IMR-90 (cell line): ENCODE measurements around the gene LPAR1. TPM values are rescaled to one million over a fixed set of nuclear protein-coding genes. Genes with fewer than 3 reads are reported as not detected.
A peak's percentile ranks its signal among the peaks of the same experiment; 100 is the strongest.

ENCODE experiments used
- ATAC-seq: fragments of 200-7000 bp; cut with Tn5 transposase; 2 replicates; pipeline ENCODE4 v1.9.1; 2020; ENCODE audit warnings: low read depth, mild to moderate bottlenecking, moderate library complexity
- BruUV-seq: library from RNA; stranded (reverse); fragments of 400-500 nt; replicated peaks from 2 replicates; lab custom pipeline; 2021; lab: Mats Ljungman, UMichigan
- CTCF ChIA-PET: fragments of 300-600 bp; formaldehyde crosslinking; extraction: SDS; loops from one replicate; lab custom pipeline; 2021; ENCODE audit warnings: antibody characterized with exemption; lab: Yijun Ruan, JAX
- POLR2A ChIA-PET: fragments of 300-600 bp; sonication (Branson Sonifier 250); formaldehyde crosslinking; loops from one replicate; lab custom pipeline; 2022; ENCODE audit warnings: antibody characterized with exemption; ENCODE audit not compliant: unreplicated experiment; lab: Charles Lee
- DNase-seq: peaks from one replicate; pipeline ENCODE4 v3.0.0; 2013
- H2AFZ ChIP-seq: replicated peaks from 2 replicates; pipeline ENCODE3; 2013; ENCODE audit warnings: low read length, mild to moderate bottlenecking; ENCODE audit not compliant: poor library complexity
- H2AK5ac ChIP-seq: 2 replicates; pipeline ENCODE4 v1.6.1; 2013; ENCODE audit warnings: low read depth, low read length, inconsistent platforms
- H2AK9ac ChIP-seq: replicated peaks from 2 replicates; pipeline ENCODE3; 2013; ENCODE audit warnings: mild to moderate bottlenecking, low read depth, low read length, moderate library complexity; ENCODE audit not compliant: poor library complexity
- H2BK120ac ChIP-seq: 2 replicates; pipeline ENCODE4 v1.6.1; 2013; ENCODE audit warnings: low read depth, low read length, inconsistent platforms
- H2BK15ac ChIP-seq: 3 replicates; pipeline ENCODE4 v1.6.1; 2013; ENCODE audit warnings: low read depth, low read length, inconsistent platforms
- H2BK20ac ChIP-seq: 2 replicates; pipeline ENCODE4 v1.6.1; 2013; ENCODE audit warnings: low read depth, mild to moderate bottlenecking, inconsistent platforms, low read length, moderate library complexity
- H2BK5ac ChIP-seq: 2 replicates; pipeline ENCODE4 v1.6.1; 2013; ENCODE audit warnings: mild to moderate bottlenecking, low read depth, low read length, inconsistent platforms; ENCODE audit not compliant: poor library complexity, severe bottlenecking
- H3K14ac ChIP-seq: replicated peaks from 2 replicates; pipeline ENCODE4 v1.6.1; 2013; ENCODE audit warnings: low read depth, low read length, inconsistent platforms
- H3K18ac ChIP-seq: 2 replicates; pipeline ENCODE4 v1.6.1; 2013; ENCODE audit warnings: low read depth, low read length, control low read depth
- H3K23ac ChIP-seq: 2 replicates; pipeline ENCODE4 v1.6.1; 2013; ENCODE audit warnings: low read depth, low read length, inconsistent platforms
- H3K27ac ChIP-seq: 2 replicates; pipeline ENCODE4 v1.5.1; 2013; ENCODE audit warnings: mild to moderate bottlenecking, control low read depth, low read length; ENCODE audit not compliant: insufficient read depth
- H3K27me3 ChIP-seq: 2 replicates; pipeline ENCODE4 v1.6.1; 2013; ENCODE audit warnings: low read length; ENCODE audit not compliant: control insufficient read depth, insufficient read depth
- H3K36me3 ChIP-seq: 2 replicates; pipeline ENCODE4 v1.6.1; 2013; ENCODE audit warnings: low read length, mixed read lengths; ENCODE audit not compliant: control insufficient read depth, insufficient read depth
- H3K4ac ChIP-seq: 2 replicates; pipeline ENCODE4 v1.6.1; 2013; ENCODE audit warnings: low read depth, low read length, inconsistent platforms
- H3K4me1 ChIP-seq: 2 replicates; pipeline ENCODE4 v1.6.1; 2013; ENCODE audit warnings: low read length, mixed read lengths; ENCODE audit not compliant: control insufficient read depth, insufficient read depth
- H3K4me2 ChIP-seq: 2 replicates; pipeline ENCODE4 v1.6.1; 2013; ENCODE audit warnings: low read depth, mild to moderate bottlenecking, control low read depth, low read length, moderate library complexity
- H3K4me3 ChIP-seq: 2 replicates; pipeline ENCODE4 v1.5.1; 2013; ENCODE audit warnings: low read depth, mild to moderate bottlenecking, control low read depth, low read length, moderate library complexity; ENCODE audit not compliant: insufficient read depth
- H3K56ac ChIP-seq: 2 replicates; pipeline ENCODE4 v1.6.1; 2013; ENCODE audit warnings: low read length, inconsistent platforms; ENCODE audit not compliant: insufficient read depth; ENCODE audit errors: extremely low read depth
- H3K79me1 ChIP-seq, 2 experiments: 2 replicates each; pipeline ENCODE4 v1.6.1; 2013; ENCODE audit warnings: low read length in 2 of 2, inconsistent platforms in 1 of 2, low read depth in 1 of 2
- H3K9ac ChIP-seq: 2 replicates; pipeline ENCODE4 v1.6.1; 2013; ENCODE audit warnings: low read depth, low read length, control low read depth
- H3K9me1 ChIP-seq: 2 replicates; pipeline ENCODE4 v1.6.1; 2013; ENCODE audit warnings: low read length, inconsistent platforms; ENCODE audit not compliant: insufficient read depth
- H3K9me3 ChIP-seq: 2 replicates; pipeline ENCODE4 v1.6.1; 2013; ENCODE audit warnings: low read length; ENCODE audit not compliant: control insufficient read depth, insufficient read depth
- H4K20me1 ChIP-seq: 2 replicates; pipeline ENCODE4 v1.6.1; 2013; ENCODE audit warnings: low read length, inconsistent platforms; ENCODE audit not compliant: insufficient read depth
- H4K5ac ChIP-seq: 2 replicates; pipeline ENCODE4 v1.6.1; 2013; ENCODE audit warnings: mild to moderate bottlenecking, low read depth, low read length, control low read depth
- H4K8ac ChIP-seq, 2 experiments: 2 replicates each; pipeline ENCODE4 v1.6.1; 2013; ENCODE audit warnings: low read depth in 2 of 2, low read length in 2 of 2, control low read depth in 1 of 2, inconsistent platforms in 1 of 2
- H4K91ac ChIP-seq: 2 replicates; pipeline ENCODE4 v1.6.1; 2013; ENCODE audit warnings: low read depth, low read length, inconsistent platforms; ENCODE audit not compliant: insufficient read depth
- BHLHE40 ChIP-seq: fragments of 150-350 bp; IDR thresholded peaks from 2 replicates; pipeline ENCODE4 v1.6.1; 2016; ENCODE audit warnings: mild to moderate bottlenecking, low read depth, low read length
- CEBPB ChIP-seq: IDR thresholded peaks from 2 replicates; pipeline ENCODE4 v1.6.1; 2012; ENCODE audit warnings: low read depth, low read length, improper control_type of control experiment
- CHD1 ChIP-seq: IDR thresholded peaks from 2 replicates; pipeline ENCODE4 v1.6.1; 2012; ENCODE audit warnings: low read depth, low read length, improper control_type of control experiment
- CTCF ChIP-seq: conservative IDR thresholded peaks from 2 replicates; pipeline ENCODE4 v1.5.1; 2012; ENCODE audit warnings: mild to moderate bottlenecking, low read depth, low read length, improper control_type of control experiment
- FOS ChIP-seq: fragments of 150-350 bp; IDR thresholded peaks from 2 replicates; pipeline ENCODE4 v1.6.1; 2016; ENCODE audit warnings: low read depth, low read length
- MAFK ChIP-seq: IDR thresholded peaks from 2 replicates; pipeline ENCODE4 v1.6.1; 2012; ENCODE audit warnings: low read depth, low read length, improper control_type of control experiment
- MAZ ChIP-seq: IDR thresholded peaks from 2 replicates; pipeline ENCODE4 v1.6.1; 2012; ENCODE audit warnings: low read depth, mild to moderate bottlenecking, low read length, improper control_type of control experiment, moderate library complexity, borderline replicate concordance
- MXI1 ChIP-seq: IDR thresholded peaks from 2 replicates; pipeline ENCODE4 v1.6.1; 2012; ENCODE audit warnings: low read depth, mild to moderate bottlenecking, low read length, moderate library complexity, borderline replicate concordance
- NFE2L2 ChIP-seq: fragments of 150-350 bp; IDR thresholded peaks from 2 replicates; pipeline ENCODE4 v1.6.1; 2016; ENCODE audit warnings: low read depth, mild to moderate bottlenecking, low read length
- POLR2A ChIP-seq: IDR thresholded peaks from 2 replicates; pipeline ENCODE4 v1.6.1; 2012; ENCODE audit warnings: mild to moderate bottlenecking, low read depth, low read length
- RAD21 ChIP-seq: IDR thresholded peaks from 2 replicates; pipeline ENCODE4 v1.6.1; 2012; ENCODE audit warnings: low read length, improper control_type of control experiment
- RCOR1 ChIP-seq: IDR thresholded peaks from 2 replicates; pipeline ENCODE4 v1.6.1; 2012; ENCODE audit warnings: mild to moderate bottlenecking, low read length, improper control_type of control experiment; ENCODE audit not compliant: insufficient replicate concordance
- RFX5 ChIP-seq: IDR thresholded peaks from 2 replicates; pipeline ENCODE4 v1.8.0; 2012; ENCODE audit warnings: low read depth, mild to moderate bottlenecking, low read length, moderate library complexity
- SMC3 ChIP-seq: fragments of 150-350 bp; IDR thresholded peaks from 2 replicates; pipeline ENCODE4 v1.6.1; 2016; ENCODE audit warnings: low read depth, mild to moderate bottlenecking, antibody characterized with exemption, low read length, moderate library complexity
- USF2 ChIP-seq: fragments of 150-350 bp; IDR thresholded peaks from 2 replicates; pipeline ENCODE4 v1.6.1; 2017; ENCODE audit warnings: mild to moderate bottlenecking, antibody characterized with exemption, low read length, low read depth
- WGBS, 2 experiments: methylation state at CpG; one replicate each; pipeline versions ENCODE4 v1.1.5 to v1.1.7; 2013; ENCODE audit warnings: missing lambda C conversion rate in 2 of 2; ENCODE audit not compliant: insufficient read length in 1 of 2; ENCODE audit errors: extremely low coverage in 2 of 2; 5-methylcytosine and 5-hydroxymethylcytosine counted together
- dilution Hi-C: fragments of 300-500 bp; cut with HindIII; formaldehyde crosslinking; loops from one replicate; pipeline ENCODE4 v1.14.3; 2018; ENCODE audit warnings: low sequenced_read_pairs; ENCODE audit not compliant: unreplicated experiment
- in situ Hi-C: fragments of 300-500 bp; cut with MboI; formaldehyde crosslinking; loops from 3 replicates; pipeline ENCODE4 v1.14.3; 2019; ENCODE audit warnings: low sequenced_read_pairs, inconsistent platforms, mixed read lengths
- intact Hi-C: fragments of 100-400 bp; cut with micrococcal nuclease; formaldehyde crosslinking; loops from 2 replicates; pipeline ENCODE4 v1.10.0; 2022
- polyA plus RNA-seq, 3 experiments: library from polyadenylated mRNA; depleted of rRNA; stranded (reverse); fragments of >200 nt; gene quantifications; 2 replicates each; pipeline ENCODE4 v1.2.3, GENCODE V29; 2012; ENCODE audit warnings: low replicate concordance in 1 of 3
- total RNA-seq: library from RNA; depleted of rRNA; stranded (reverse); fragments of >200 nt; gene quantifications from 2 replicates; pipeline ENCODE4 v1.2.3, GENCODE V29; 2012

The LPAR1 gene
- total and polyA plus RNA-seq, 2 of the 4 experiments (the other 2 are of a cell fraction) = 171 to 315 TPM

- BruUV-seq = no TSS peak
- Histone ChIP-seq H3K4me2 (no peak overlapping the region), H3K56ac (no peak overlapping the region), H3K79me1 (peaks cover 15 to 44% of the 10 kb centered on the region in 2 experiments; a peak in 3 of 4 replicates), H3K27me3 (no peaks in the 10 kb centered on the region), H4K20me1 (peaks cover 82% of the 10 kb centered on the region), H2BK120ac (no peak overlapping the region), H3K27ac (no peak overlapping the region), H3K23ac (peak overlapping the region; percentile 42; the same call in 1 of the 2 replicates), H2BK20ac (no peak overlapping the region), H4K5ac (no peak overlapping the region; the same call in 1 of the 2 replicates), H2AK9ac (no peak overlapping the region), H3K9ac (no peak overlapping the region), H2BK5ac (no peak overlapping the region), H3K14ac (peak overlapping the region; percentile 38), H3K36me3 (no peaks in the 10 kb centered on the region), H4K8ac (0 out of 4 replicates have a peak overlapping the region, but pooled peaks of 1 of the 2 experiments have one; percentile 5), H3K9me1 (peaks cover 7% of the 10 kb centered on the region), H3K18ac (no peak overlapping the region; the same call in 1 of the 2 replicates), H3K4me3 (no peak overlapping the region), H4K91ac (no peak overlapping the region), H2AFZ (no peak overlapping the region), H2BK15ac (no peak overlapping the region), H3K4me1 (peaks cover 5% of the 10 kb centered on the region), H3K4ac (no peak overlapping the region), H3K9me3 (no peaks in the 10 kb centered on the region), H2AK5ac (no peak overlapping the region)
- intact Hi-C loops (no loop called here), in situ Hi-C loops (no loop called here), dilution Hi-C loops (no loop called here)
- ATAC-seq = no peak
- ChIA-PET CTCF (interaction anchor here (0.8 to 1.9 kb wide), 2 partner anchors 11 to 51 kb away, joined by 3 to 5 read pairs; no protein-coding TSS in a partner anchor), POLR2A (interaction anchor here (0.5 to 0.6 kb wide), 2 partner anchors 50 kb away, joined by 3 to 5 read pairs; no protein-coding TSS in a partner anchor)
- WGBS, 2 experiments = 100% methylated on average over 1 of the region's 2 CpGs; no CpG with 5 or more reads in 1 of the 2 experiments
- DNase-seq = no peak
- TF ChIP-seq RAD21 (no peak), NFE2L2 (no peak), RFX5 (no peak), POLR2A (no peak), SMC3 (no peak), CHD1 (no peak), USF2 (no peak), MAFK (no peak), MAZ (no peak), MXI1 (no peak), RCOR1 (no peak), BHLHE40 (no peak), CEBPB (no peak), FOS (no peak), CTCF (no peak)
Observed at GRCh38 chr9:110984890-110985437, 53.3 kb downstream of the LPAR1 start.
